MM.1S (cell line): ENCODE measurements around the gene HJURP.

ENCODE experiments used
- DNase-seq: peaks from one replicate; pipeline ENCODE4 v3.0.0-alpha.2; 2015
- H2AFZ ChIP-seq: fragments of 300-600 bp; sonication (generic); 2 replicates; pipeline ENCODE4 v1.6.0; 2016; ENCODE audit warnings: antibody characterized with exemption, low read length
- H3F3A ChIP-seq: fragments of 300-600 bp; sonication (generic); 2 replicates; pipeline ENCODE4 v1.6.1; 2016; ENCODE audit warnings: mild to moderate bottlenecking, antibody characterized with exemption, low read length, moderate library complexity, mixed read lengths; ENCODE audit not compliant: insufficient read depth
- H3K27ac ChIP-seq: fragments of 300-600 bp; sonication (generic); 2 replicates; pipeline ENCODE4 v1.5.1; 2016; ENCODE audit warnings: mild to moderate bottlenecking, low read length
- H3K27me3 ChIP-seq: fragments of 300-600 bp; sonication (generic); replicated peaks from 2 replicates; pipeline ENCODE4 v1.6.0; 2016; ENCODE audit warnings: low read length; ENCODE audit not compliant: insufficient read depth
- H3K36me3 ChIP-seq: fragments of 300-600 bp; sonication (generic); replicated peaks from 2 replicates; pipeline ENCODE4 v1.6.1; 2016; ENCODE audit warnings: mild to moderate bottlenecking, low read length, mixed read lengths; ENCODE audit not compliant: insufficient read depth
- H3K4me1 ChIP-seq: fragments of 300-600 bp; sonication (generic); 2 replicates; pipeline ENCODE4 v1.6.1; 2016; ENCODE audit warnings: low read length, mixed read lengths
- H3K4me2 ChIP-seq: fragments of 300-600 bp; sonication (generic); 2 replicates; pipeline ENCODE4 v1.6.0; 2016; ENCODE audit warnings: low read depth, low read length
- H3K4me3 ChIP-seq: fragments of 300-600 bp; sonication (generic); 2 replicates; pipeline ENCODE4 v1.5.1; 2016; ENCODE audit warnings: low read length, mixed read lengths
- H3K79me2 ChIP-seq: fragments of 300-600 bp; sonication (generic); 2 replicates; pipeline ENCODE4 v1.6.1; 2016; ENCODE audit warnings: mixed run types, low read length, mixed read lengths
- H3K9ac ChIP-seq: fragments of 300-600 bp; sonication (generic); 2 replicates; pipeline ENCODE4 v1.6.1; 2016; ENCODE audit warnings: low read length, mixed read lengths
- H3K9me2 ChIP-seq: fragments of 300-600 bp; sonication (generic); replicated peaks from 2 replicates; pipeline ENCODE4 v1.6.1; 2016; ENCODE audit warnings: mild to moderate bottlenecking, low read length, mixed read lengths; ENCODE audit not compliant: insufficient read depth
- H3K9me3 ChIP-seq: fragments of 300-600 bp; sonication (generic); replicated peaks from 2 replicates; pipeline ENCODE4 v1.6.1; 2016; ENCODE audit warnings: mild to moderate bottlenecking, low read length, mixed read lengths; ENCODE audit not compliant: insufficient read depth
- H4K20me1 ChIP-seq: fragments of 300-600 bp; sonication (generic); 2 replicates; pipeline ENCODE4 v1.6.1; 2016; ENCODE audit warnings: mild to moderate bottlenecking, low read length, moderate library complexity, mixed read lengths; ENCODE audit not compliant: insufficient read depth
- EZH2 ChIP-seq: fragments of 300-600 bp; sonication (generic); optimal IDR thresholded peaks from 2 replicates; pipeline ENCODE3; 2017; ENCODE audit warnings: low read depth, mild to moderate bottlenecking, antibody characterized with exemption, low read length, mixed read lengths
- EZH2phosphoT487 ChIP-seq: fragments of 300-600 bp; sonication (generic); IDR thresholded peaks from 2 replicates; pipeline ENCODE4 v1.6.1; 2018; ENCODE audit warnings: antibody characterized with exemption, low read length
- TF ChIP-seq, protein P1 (sequence below): fragments of 300-600 bp; sonication (generic); IDR thresholded peaks from 2 replicates; pipeline ENCODE4 v1.5.1; 2016; ENCODE audit warnings: antibody characterized with exemption, low read length, mixed read lengths

HJURP gene

DNA sequence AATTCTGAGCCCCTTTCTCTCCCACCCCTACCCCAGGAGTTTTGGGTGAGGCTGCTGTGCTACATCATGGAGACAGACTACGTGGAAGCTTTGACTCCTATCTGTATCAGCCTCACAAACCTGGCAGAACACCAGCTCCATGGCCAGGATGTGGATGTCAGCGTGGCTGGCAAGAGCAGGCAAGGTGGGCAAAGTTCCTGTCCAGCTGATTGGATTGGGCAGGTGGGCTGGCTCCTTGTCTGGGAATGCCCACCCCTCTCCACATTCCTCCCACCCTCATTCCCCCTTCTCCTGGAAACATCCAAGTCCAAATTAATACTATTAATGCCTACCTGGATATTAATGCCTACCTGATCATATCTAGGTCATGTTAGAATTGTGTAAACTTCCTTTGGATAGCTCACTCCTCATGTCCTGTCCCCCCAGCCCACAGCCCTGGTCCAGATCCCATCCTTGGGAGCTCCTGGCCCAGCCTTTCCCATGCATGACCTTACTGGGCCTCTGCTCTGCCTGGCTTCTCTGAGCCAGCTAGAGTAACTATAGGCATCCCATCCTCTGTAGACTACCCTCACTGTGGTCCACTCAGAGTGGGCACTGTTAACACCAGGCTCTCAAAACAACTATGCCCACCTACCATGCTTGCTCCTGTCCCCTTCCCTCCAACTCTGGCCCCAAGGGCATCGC is 52.1 kb downstream of the HJURP start:
- no peak overlapping the region for H2AFZ ChIP-seq
- no peak overlapping the region for H3K27ac ChIP-seq

GRCh38 chr2:233801357-233802131 is 52.8 kb downstream of the HJURP start:
- no peaks in the 10 kb centered on the region for H4K20me1 ChIP-seq
- H3K36me3 ChIP-seq, result no peaks in the 10 kb centered on the region
- no peaks in the 10 kb centered on the region for H3K79me2 ChIP-seq
- no peak for TF ChIP-seq EZH2phosphoT487
- TF ChIP-seq, protein P1, sequence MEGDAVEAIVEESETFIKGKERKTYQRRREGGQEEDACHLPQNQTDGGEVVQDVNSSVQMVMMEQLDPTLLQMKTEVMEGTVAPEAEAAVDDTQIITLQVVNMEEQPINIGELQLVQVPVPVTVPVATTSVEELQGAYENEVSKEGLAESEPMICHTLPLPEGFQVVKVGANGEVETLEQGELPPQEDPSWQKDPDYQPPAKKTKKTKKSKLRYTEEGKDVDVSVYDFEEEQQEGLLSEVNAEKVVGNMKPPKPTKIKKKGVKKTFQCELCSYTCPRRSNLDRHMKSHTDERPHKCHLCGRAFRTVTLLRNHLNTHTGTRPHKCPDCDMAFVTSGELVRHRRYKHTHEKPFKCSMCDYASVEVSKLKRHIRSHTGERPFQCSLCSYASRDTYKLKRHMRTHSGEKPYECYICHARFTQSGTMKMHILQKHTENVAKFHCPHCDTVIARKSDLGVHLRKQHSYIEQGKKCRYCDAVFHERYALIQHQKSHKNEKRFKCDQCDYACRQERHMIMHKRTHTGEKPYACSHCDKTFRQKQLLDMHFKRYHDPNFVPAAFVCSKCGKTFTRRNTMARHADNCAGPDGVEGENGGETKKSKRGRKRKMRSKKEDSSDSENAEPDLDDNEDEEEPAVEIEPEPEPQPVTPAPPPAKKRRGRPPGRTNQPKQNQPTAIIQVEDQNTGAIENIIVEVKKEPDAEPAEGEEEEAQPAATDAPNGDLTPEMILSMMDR, result peak; percentile 15; the same call in 1 of the 2 replicates
- no peak overlapping the region for H3K9ac ChIP-seq
- no peaks in the 10 kb centered on the region for H3K9me2 ChIP-seq
- H2AFZ ChIP-seq, result 0 out of 2 replicates have a peak overlapping the region, but pooled peaks have one; percentile 51
- H3K9me3 ChIP-seq, result no peaks in the 10 kb centered on the region
- peaks cover 11% of the 10 kb centered on the region for H3K4me1 ChIP-seq
- no peak overlapping the region for H3K4me3 ChIP-seq
- no peaks in the 10 kb centered on the region for H3F3A ChIP-seq
- no peaks in the 10 kb centered on the region for H3K27me3 ChIP-seq
- H3K4me2 ChIP-seq, result no peak overlapping the region
- H3K27ac ChIP-seq, result no peak overlapping the region
- DNase-seq, result peak; percentile 72

More for the DNA sequence above, 52.1 kb downstream of the HJURP start:
- peaks cover 11% of the 10 kb centered on the region for H3K4me1 ChIP-seq
- no peak for DNase-seq
- H3K27me3 ChIP-seq, result no peaks in the 10 kb centered on the region
- no peaks in the 10 kb centered on the region for H4K20me1 ChIP-seq
- H3K9me2 ChIP-seq, result no peaks in the 10 kb centered on the region
- H3K4me3 ChIP-seq, result no peak overlapping the region
- no peaks in the 10 kb centered on the region for H3K36me3 ChIP-seq
- no peaks in the 10 kb centered on the region for H3F3A ChIP-seq
- no peak overlapping the region for H3K9ac ChIP-seq
- H3K4me2 ChIP-seq, result no peak overlapping the region
- TF ChIP-seq EZH2 (no peak), EZH2phosphoT487 (no peak)
- TF ChIP-seq, protein P1, result no peak
- no peaks in the 10 kb centered on the region for H3K9me3 ChIP-seq
- no peaks in the 10 kb centered on the region for H3K79me2 ChIP-seq

DNA sequence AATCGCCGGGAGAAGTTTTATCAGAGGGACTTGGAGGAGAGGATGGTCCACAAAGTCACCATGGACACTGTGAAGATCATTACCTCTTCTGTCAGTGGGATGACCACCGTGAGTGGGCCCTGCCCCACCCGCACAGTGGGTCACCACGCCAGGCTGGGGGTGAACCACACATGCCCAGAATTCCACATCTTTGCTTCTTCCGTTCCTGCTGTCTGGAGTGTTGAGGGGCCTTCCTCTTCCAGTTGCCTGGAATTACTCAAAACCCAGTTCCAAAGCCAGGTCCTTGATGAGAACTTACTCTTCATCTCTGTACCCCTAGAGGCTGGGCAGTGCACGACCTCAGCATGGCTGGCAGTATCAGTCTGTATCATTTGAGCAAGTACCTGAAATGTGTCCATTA is 54.1 kb downstream of the HJURP start:
- H3K4me1 ChIP-seq, result peaks cover 11% of the 10 kb centered on the region
- no peaks in the 10 kb centered on the region for H3F3A ChIP-seq
- no peaks in the 10 kb centered on the region for H4K20me1 ChIP-seq
- TF ChIP-seq EZH2, result no peak
- TF ChIP-seq, protein P1, result no peak
- no peak for TF ChIP-seq EZH2phosphoT487
- no peak overlapping the region for H2AFZ ChIP-seq
- DNase-seq, result no peak
- H3K4me3 ChIP-seq, result no peak overlapping the region
- H3K27me3 ChIP-seq, result no peaks in the 10 kb centered on the region
- H3K27ac ChIP-seq, result no peak overlapping the region
- H3K9ac ChIP-seq, result no peak overlapping the region
- no peaks in the 10 kb centered on the region for H3K36me3 ChIP-seq
- H3K9me3 ChIP-seq, result no peaks in the 10 kb centered on the region
- no peak overlapping the region for H3K4me2 ChIP-seq
- no peaks in the 10 kb centered on the region for H3K9me2 ChIP-seq
- H3K79me2 ChIP-seq, result no peaks in the 10 kb centered on the region
